GM19397 (cell line): ENCODE measurements around the gene ARGFX.

Experiments
- ATAC-seq: cut with Tn5 transposase; IDR thresholded peaks from one replicate; pipeline ENCODE4 v1.9.1; 2021; ENCODE audit warnings: mild to moderate bottlenecking, moderate library complexity; ENCODE audit not compliant: unreplicated experiment

The ARGFX gene

DNA sequence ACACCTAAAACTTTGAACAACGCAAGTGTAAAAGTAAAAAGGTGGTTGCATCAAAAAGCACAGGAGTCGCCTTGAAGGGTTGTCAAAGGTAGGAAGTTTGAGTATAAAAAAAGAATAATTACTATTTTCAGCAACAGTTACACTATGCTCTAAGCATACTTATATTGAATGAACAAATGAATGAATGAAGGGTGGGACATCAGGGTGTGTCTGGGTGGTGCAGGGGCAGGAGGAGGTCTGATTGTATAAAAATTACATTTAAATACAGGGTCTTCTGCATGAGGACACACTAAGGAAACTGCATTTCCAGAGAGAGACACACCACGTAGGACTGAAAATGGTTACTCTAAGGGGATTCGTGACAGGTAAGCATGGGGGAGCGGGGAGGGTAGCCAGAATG, at the start of gene ARGFX:
TSS of gene ARGFX (plus strand) at position 301 of the 400 bp plus-strand sequence. CDS start 2,765 bp downstream, outside the sequence.
- ATAC-seq = no peak

DNA sequence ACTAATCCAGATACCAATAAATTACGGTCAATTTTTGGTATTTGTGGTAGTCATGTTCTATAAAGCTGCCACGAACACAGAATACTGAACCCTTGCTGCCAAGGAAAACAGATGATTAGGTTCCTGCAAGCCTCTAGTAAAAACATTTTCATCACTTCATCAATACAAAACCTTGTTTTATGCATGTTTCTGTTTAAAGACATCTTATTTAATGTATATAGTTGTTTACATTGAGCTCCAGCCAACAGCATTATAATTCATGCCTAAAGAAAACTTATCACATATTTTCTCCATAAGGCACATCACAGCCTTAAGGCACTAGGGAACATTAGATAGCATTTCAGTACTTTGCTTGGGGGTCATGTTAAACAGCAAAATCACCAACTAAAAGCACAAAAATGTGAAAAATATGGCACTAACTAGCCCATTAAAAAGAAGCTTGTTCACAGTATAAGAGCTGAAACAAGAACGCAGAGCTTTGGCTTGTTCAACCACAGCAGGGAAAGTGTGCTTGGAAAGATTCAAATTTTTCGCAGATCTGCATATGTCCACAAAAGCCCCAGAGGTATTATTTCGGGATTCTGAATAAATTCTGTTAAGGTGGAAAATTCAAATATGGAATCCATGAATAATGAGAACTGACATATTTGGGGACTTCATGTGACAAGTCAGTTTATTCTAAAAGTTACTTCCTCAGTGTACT, 49.6 kb upstream of the ARGFX start:
- ATAC-seq = no peak

DNA sequence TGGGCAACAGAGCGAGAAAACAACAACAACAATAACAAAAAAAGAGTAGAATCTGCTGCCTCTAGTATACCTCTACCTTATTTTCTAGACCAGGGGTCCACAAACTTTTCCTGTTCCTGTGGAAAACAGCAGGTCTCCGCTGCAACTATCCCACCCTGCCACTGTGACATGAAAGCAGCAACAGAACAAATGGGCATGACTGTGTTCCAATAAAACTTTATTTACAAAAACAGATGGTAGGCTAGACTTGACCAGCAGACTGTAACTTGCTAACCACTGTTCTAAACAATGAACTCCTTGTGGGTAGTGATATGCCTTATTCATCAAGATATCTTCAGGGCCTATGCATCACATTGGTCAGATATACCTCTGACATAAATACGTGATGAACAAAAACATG, 47.2 kb upstream of the ARGFX start:
- no peak for ATAC-seq

DNA sequence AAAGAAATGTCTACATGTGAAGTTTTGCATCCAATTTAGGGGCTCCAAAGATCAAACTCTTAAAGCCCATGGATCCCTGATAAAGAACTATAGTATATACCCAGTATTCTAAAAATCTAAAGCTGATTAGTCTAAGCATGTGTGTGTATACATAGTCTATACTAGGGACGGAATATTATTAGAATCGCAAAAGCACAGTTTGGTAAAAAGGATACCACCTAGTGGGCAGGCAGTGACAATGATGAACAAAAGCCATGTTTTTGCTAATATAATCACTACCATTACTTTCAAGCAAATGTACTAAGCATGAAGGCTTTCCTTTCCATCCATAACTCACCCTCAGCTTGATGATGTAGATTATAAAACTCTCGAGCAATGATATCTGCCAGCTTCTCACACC, 38.4 kb upstream of the ARGFX start:
- no peak for ATAC-seq

DNA sequence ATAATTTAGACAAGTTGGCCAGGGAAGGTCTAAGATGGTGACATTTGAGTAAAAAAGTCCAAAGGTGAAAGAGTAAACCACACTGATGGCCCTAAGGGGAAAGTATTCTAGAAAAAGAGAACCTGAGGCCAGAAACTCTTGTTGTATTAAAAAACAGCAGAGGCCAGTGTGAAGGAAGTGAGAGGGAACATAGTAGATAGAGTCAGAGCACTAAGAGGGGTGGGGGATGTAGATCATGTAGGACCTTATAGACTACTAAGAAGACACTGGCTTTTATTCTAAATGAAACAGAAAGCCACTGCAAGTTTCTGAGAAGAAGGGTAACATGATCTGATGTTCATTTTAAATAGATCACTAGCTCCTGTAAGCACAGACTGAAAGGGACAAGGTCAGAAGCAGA, 36.5 kb upstream of the ARGFX start:
- ATAC-seq = peak; percentile 59

DNA sequence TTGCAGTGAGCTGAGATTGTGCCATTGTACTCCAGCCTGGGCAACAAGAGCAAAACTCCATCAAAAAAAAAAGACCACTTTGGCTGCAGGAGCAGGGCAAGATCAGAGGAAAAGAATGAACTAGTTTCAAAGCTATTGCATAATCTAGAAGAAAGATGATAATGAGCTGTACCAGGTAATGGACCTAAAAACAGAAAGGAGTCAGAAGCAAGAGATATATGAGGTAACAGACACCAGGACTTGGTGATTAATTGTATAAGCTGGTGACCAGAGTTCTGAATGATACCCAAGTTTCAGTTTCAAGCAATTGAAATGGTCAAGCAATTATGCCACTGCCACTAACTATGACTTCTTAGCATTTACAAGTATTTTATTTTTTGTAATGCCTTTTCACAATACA, 24.8 kb upstream of the ARGFX start:
- ATAC-seq = no peak

DNA sequence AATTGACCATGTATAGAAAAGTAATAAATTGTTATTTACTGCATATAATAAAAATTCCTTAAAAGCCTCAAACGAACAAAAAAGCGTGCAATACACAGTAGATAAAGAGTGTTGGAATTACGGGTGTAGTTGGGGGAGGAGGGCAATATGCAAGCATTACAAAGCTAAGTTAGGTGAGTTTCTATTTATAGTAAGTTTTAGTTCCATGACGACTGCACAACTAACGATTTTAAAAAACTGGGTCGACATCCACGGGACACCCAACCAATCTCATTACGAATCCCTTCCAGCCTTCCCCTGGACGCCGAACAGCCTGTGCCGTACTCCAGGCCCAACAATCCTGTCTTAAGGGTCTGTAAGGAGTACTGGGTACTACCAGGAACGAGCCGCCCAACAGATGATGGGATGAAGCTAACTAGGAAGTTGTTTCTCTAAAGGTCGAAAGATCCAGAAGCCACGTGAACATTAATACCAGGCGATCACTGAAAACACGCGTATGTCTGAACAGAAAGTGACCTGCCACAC, 22.6 kb upstream of the ARGFX start:
- ATAC-seq = no peak

DNA sequence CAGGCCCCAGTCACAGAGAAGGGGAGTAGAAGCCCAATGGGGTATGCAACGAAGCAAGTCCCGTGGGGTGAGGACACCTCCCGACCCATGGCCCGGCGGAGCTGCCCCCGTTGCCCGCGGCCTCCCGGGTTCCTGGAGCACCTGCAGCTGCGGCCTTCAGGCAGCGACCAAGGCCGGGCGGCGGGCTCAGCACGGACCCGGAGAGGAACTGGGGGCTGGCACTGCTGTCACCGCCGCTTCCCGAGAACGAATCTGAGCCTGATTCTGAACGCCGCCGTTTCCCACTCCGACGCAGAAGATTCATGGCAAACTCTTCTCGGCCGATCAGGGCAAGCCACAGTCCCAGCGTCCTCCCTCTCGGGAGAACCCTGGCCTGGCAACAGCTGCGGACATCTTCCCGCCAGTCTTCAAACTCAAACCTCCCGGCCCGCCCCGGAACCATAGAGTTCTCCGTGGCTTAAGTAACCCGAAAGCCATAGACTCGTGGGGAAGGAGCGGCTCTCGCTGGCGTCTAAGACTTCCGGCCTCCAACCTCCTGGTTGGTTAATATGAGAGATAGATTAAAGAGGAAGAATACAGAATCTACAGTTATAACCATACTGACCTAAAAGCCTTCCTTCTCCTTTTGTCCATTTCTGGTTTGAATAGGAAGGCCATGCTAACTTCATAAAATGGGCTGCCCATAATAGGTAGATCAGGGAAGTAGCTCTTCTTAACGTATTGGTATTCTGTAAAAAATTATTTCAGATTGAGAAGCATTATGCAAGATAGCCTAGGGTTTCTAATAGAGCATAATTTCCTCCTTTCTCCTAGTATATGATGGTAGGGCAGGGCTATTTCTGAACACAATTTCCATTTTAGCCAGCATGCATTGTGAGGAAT, 21.9 kb upstream of the ARGFX start, which contains the start of gene POLQ:
TSS of gene POLQ (minus strand) at position 415 of the 882 bp plus-strand sequence. CDS start at position 304, 111 bp downstream.
- peak; percentile 84 for ATAC-seq

DNA sequence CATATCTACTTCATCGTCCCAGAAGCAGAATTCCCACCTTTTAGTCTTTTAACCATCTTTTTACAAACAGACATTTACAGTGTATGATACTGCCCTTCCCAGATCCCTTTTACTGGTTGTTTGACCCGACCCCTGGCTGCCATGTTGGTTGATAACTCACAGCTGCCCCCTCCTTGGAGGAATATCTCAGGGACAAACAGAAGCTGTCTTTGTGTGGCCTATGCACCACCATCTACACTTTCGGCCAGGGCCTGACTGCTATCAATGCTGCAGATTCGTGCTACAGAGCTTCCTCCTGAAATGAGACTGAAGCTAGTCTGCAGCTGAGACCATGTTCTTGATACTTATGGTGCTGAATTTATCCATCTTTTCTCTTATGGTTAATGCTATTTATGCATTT, 15.4 kb upstream of the ARGFX start:
- no peak for ATAC-seq

DNA sequence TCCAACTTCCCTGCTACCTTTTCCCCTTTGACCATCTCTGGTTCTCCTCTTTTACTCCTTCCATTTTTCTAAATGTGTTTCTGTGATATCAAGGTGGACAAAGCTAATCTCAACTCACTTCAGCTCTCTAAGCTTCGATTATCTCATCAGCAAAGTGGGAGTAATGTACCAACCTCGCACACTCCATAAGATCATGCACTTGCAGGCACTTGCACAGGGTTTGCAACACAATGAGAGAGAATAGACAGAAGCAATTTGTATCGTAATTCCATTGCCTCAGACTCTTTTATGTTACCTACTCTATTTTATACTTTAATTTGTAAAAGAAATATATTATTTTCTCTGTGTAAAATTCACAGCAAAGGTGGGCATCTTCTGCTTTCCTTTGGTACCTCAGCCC, 15.0 kb upstream of the ARGFX start:
- no peak for ATAC-seq

DNA sequence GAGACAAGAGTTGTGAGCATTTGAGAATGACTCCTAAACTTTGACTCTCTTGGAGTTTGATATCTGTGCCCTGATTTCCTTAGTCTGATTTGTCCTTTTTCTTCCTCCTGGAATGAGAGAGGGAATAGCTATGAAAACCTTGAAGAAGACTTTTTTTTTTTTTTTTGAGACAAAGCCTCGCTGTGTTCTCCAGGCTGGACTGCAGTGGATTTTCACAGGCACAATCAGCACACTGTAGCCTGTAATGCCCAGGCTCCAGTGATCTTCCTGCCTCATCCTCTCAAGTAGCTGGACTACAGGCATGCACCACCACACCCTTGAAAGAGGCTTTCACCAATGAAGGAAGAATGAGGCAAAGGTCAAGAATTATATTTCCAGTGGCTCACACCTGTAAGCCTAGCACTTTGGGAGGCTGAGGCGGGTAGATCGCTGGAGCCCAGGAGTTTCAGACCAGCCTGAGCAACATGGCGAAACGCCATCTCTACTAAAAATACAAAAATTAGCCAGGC, 10.3 kb upstream of the ARGFX start:
- no peak for ATAC-seq

DNA sequence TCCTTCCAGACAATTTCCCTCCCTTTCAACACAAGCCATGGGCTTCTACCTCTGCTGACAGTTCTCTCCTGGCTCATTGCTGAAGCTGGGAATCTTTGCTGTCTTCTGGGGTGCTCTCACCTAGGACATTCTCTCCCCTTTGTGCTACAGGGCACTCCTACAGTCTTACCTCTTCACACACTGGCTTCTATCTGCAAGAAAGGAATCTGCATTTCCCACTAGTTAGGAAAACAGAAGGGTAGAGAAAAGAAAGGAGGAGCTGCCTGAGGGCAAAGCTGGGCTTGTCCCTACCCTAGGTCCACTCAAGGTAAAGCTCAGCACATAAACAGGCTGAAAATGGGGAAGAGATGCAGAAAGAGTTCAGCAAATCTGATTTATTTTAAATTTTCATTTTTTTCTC, 5.6 kb upstream of the ARGFX start:
- ATAC-seq = no peak

DNA sequence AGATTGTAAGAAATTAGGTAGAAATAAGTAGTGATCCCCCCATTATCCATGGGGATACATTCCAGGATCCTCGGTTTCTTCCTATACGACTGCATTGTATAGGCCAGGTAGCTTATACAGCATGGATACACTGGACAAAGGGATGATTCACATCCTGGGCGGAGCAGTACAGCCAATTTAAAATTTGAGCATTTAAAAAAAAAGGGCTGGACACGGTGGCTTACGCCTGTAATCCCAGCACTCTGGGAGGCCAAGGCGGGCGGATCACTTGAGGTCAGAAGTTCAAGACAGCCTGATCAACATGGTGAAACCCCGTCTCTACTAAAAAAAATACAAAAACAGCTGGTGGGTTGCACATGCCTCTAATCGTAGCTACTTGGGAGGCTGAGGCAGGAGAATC, 976 bp upstream of the ARGFX start:
- no peak for ATAC-seq

DNA sequence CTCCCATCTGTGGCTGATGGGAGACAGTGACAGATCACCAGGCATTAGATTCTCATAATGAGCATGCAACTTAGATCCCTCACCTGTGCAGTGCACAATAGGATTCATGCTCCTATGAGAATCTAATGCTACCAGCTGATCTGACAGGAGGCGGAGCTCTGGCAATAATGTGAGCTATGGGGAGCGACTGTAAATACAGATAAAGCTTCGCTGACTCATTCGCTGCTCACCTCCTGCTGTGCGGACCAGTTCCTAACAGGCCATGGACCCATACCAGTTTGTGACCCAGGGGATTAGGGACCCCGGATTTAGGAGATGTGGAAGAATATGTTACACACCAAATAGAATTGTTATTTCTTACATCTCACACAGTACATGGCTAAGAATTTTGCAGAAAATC, 6.7 kb downstream of the ARGFX start:
- ATAC-seq = no peak

DNA sequence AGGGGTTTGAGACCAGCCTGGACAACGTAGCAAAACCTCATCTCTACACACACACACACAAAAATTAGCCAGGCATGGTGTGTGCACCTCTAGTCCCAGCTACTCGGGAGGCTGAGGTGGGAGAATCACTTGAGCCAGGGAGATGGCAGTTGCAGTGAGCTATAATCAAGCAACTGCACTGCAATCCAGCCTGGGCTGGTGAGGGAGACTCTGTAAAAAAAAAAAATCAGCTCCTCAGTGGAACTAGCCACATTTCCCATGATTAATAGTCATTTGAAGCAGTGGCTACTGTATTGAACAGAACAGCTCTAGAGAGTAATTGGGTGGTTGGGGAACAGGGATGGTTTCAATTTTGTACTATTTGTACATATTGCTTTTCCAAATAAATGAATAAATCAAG, 13.9 kb downstream of the ARGFX start:
- ATAC-seq = no peak

DNA sequence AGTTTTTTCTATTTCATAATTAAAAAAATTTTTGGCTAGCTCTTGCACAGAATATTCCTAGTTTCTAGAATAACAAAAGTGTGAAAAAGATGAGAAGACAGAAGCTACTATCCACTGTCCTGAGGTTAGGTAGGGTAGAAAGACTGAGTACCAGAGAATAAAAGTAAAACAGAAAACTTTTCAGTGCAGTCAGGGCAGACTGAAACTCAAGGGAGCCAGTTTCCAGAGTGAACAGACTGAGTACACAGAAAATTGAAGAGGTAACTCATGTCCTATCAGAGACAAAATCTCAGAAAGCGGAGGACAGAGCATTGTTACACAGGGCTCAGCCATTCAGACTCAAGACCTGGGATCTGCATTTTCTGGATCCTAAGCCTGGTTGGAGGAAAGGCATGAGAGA, 16.7 kb downstream of the ARGFX start:
- no peak for ATAC-seq

DNA sequence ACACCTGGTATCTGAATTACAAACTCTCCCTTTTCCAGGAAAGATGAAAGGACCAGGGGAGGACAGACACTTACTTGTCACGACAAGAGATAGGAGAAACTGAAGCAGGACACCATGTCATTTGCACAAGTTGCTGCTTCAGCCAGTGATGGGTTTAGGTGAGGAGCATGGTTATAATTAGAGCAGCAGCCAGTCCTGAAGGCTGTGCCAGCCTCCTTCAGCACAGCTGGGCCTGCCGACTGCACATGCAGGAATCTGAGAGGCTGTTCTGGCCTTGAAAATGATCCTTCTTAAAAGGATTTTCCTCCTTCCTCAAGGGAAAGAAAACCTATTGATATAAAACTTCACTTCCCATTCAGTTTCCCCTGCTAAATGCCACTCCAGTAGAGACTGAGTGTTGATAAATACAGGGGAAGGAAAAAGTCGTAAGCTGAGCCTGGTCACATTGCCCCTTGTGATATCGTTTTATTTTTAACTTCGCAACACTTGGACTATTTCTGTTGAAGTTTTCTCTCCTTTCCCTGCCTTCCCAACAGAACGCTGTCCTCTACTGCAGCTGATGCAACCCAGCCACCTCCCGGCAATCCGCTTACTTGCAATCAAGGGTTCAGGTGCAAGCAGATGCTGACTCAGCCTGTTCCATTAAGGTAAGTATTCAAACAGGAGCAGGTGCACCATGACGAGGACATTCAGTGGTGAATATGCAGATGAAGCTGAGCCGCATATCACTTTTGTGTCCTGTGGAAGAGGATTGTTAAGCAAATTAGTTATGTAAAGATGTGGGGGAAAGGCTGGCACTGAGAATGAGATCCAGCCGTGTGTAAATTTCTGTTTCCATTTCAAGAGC, 25.3 kb downstream of the ARGFX start, which contains the start of gene FBXO40:
TSS of gene FBXO40 (plus strand) at position 524 of the 847 bp plus-strand sequence. CDS start 27,197 bp downstream, outside the sequence.
- peak; percentile 61 for ATAC-seq

DNA sequence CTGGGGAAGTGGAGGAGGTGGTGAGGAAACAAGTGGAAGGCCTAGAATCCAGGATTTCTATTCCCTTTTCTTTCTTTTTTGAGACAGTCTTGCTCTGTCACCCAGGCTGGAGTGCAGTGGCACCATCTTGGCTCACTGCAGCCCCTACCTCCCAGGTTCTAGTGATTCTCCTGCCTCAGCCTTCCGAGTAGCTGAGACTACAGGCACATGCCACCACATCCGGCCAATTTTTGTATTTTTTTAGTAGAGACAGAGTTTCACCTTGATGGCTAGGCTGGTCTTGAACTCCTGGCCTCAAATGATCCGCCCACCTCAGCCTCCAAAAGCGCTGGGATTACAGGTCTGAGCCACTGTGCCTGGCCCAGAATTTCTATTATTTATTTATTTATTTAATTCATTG, 26.1 kb downstream of the ARGFX start:
- peak; percentile 18 for ATAC-seq

DNA sequence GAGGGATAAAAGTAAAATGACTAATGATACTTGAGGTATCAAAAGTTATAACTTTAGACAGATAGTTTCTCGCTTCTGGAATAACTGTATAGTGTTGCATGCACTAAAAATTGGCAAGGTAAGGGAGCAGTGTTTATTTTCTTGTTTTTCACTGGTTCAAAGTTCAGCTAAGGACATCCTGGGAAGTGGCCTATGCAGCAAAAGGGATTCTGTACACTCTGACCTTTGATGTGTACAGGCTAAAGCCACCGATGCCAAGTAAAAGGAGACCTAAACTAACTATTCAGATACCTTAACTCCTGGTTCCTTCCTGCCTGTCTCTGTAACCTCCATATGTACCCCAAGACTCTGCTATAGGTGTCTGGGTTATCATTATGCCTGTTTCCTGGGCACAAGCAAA, 27.1 kb downstream of the ARGFX start:
- ATAC-seq = no peak

DNA sequence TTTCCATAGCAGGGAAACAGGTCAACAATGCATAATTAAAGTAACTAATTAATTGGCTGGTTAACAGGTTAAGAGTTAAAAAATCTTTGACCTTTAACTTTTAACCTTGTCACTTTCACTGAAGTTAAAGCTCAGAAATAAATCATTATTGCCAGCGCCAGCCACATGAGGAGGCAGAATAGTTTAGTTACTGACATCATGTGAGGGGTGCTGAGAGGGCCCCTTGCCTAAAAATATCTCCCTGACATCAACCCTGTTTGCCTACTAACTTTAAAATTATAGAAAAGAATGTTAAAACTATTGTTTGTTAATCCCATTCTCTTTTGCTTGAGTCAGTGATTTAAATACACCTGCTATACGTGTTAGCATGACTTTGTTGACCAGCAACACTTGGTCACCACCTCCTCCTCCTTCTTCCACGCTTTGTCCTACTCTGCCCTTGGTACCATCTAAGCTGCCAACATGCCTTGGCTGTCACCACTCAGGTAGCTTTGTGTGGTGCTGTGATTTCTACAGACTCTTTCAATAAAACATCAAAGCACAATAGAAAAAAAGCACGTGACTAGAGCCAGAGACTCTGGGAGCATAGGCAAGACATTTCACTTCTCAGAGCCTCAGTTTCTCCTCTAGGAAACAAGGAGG, 28.1 kb downstream of the ARGFX start:
- no peak for ATAC-seq
